Prostate gland (tissue), 2 donors: ENCODE results near the gene TBC1D19.

ENCODE experiments used
- CTCF ChIP-seq, 4 experiments: fragments of 200-600 bp in 2 of 4; fragments of 450-650 bp in 2 of 4; sonication (generic) in 2 of 4; IDR thresholded peaks; 1 replicate in 3 of 4; 2 replicates in 1 of 4; pipeline ENCODE4 v1.5.1; 2016 to 2019; ENCODE audit warnings: antibody characterized with exemption in 4 of 4, mild to moderate bottlenecking in 2 of 4, moderate library complexity in 2 of 4
- POLR2A ChIP-seq: fragments of 450-650 bp; IDR thresholded peaks from one replicate; pipeline ENCODE4 v1.6.1; 2016; ENCODE audit warnings: antibody characterized with exemption, mild to moderate bottlenecking

- TF ChIP-seq CTCF (IDR thresholded peaks at IDR 0.05) (no peak), POLR2A (no peak)
These were observed 201.9 kb downstream of the TBC1D19 start for GRCh38 chr4:26785810-26786209.
